Measurements from ENCODE around the gene WDFY2. TPM values are rescaled to one million over a fixed set of nuclear protein-coding genes. Genes with fewer than 3 reads are reported as not detected.

Gene WDFY2
- polyA plus RNA-seq, 1 donor from 2014 or later, result 5.3 TPM

DNA sequence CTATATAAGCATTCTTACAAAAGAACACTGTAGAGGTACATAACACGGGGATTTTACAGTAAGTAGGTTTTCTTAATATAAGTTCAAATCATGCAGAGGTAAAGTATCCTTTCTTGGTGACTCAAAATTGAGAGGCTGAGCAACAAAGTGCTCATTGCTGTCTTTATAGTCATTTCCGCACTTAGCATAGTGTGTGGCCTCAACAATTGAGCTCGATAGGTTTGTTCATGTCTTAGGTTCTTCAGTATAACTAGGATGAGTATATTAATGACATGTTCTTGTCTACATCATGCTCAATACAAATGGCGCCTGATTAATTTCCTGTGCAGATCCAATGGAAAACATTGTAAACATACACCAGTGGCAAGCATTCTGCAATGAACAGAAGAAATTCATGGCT is 1.4 kb downstream of the WDFY2 start:
- Histone ChIP-seq H3F3A (ENCODE audit: insufficient read depth, low read length, poor library complexity, severe bottlenecking) (no peaks in the 10 kb centered on the region), H4K20me1 (ENCODE audit: insufficient read depth) (no peaks in the 10 kb centered on the region), H2AFZ (ENCODE audit: low read depth, low read length) (no peak overlapping the region), H3K27me3 (ENCODE audit: insufficient read depth, low read depth, low read length) (no peaks in the 10 kb centered on the region), H3K4me3 (ENCODE audit: low read length) (peak overlapping the region; percentile 91), H3K9me3 (ENCODE audit: low read length) (no peaks in the 10 kb centered on the region), H3K36me3 (ENCODE audit: insufficient read depth, low read length) (no peaks in the 10 kb centered on the region), H3K4me2 (ENCODE audit: low read length) (peak overlapping the region; percentile 99), H3K9me2 (ENCODE audit: insufficient read depth, low read length) (no peaks in the 10 kb centered on the region), H3K79me2 (replicated peaks; ENCODE audit: insufficient read depth, low read length) (peaks cover 44% of the 10 kb centered on the region), H3K9ac (ENCODE audit: low read length) (peak overlapping the region; percentile 84), H3K27ac (ENCODE audit: low read length) (no peak overlapping the region)
- TF ChIP-seq MXI1 (conservative IDR thresholded peaks at IDR 0.05; ENCODE audit: poor library complexity, severe bottlenecking), result no peak
- TF ChIP-seq RAD21 (conservative IDR thresholded peaks at IDR 0.05), result no peak
- TF ChIP-seq, protein P1, sequence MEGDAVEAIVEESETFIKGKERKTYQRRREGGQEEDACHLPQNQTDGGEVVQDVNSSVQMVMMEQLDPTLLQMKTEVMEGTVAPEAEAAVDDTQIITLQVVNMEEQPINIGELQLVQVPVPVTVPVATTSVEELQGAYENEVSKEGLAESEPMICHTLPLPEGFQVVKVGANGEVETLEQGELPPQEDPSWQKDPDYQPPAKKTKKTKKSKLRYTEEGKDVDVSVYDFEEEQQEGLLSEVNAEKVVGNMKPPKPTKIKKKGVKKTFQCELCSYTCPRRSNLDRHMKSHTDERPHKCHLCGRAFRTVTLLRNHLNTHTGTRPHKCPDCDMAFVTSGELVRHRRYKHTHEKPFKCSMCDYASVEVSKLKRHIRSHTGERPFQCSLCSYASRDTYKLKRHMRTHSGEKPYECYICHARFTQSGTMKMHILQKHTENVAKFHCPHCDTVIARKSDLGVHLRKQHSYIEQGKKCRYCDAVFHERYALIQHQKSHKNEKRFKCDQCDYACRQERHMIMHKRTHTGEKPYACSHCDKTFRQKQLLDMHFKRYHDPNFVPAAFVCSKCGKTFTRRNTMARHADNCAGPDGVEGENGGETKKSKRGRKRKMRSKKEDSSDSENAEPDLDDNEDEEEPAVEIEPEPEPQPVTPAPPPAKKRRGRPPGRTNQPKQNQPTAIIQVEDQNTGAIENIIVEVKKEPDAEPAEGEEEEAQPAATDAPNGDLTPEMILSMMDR (IDR thresholded peaks at IDR 0.05; ENCODE audit: poor library complexity, severe bottlenecking), result no peak
- no peak for TF ChIP-seq POLR2AphosphoS5 (IDR thresholded peaks at IDR 0.05)
- no peak for TF ChIP-seq REST (IDR thresholded peaks at IDR 0.05; ENCODE audit: borderline replicate concordance)
- no peak for TF ChIP-seq TAF1 (IDR thresholded peaks at IDR 0.05; ENCODE audit: low read depth)
- no peak for TF ChIP-seq EP300 (conservative IDR thresholded peaks at IDR 0.05; ENCODE audit: poor library complexity, severe bottlenecking)
- no peak for TF ChIP-seq SMC3 (conservative IDR thresholded peaks at IDR 0.05; ENCODE audit: poor library complexity)
- no peak for TF ChIP-seq EZH2 (IDR thresholded peaks at IDR 0.05; ENCODE audit: borderline replicate concordance, insufficient read depth, low read length, poor library complexity, severe bottlenecking)

- H3K36me3 ChIP-seq (ENCODE audit: insufficient read depth, low read length), result no peaks in the 10 kb centered on the region
- H3K27me3 ChIP-seq (ENCODE audit: insufficient read depth, low read depth, low read length), result no peaks in the 10 kb centered on the region
- no peak overlapping the region for H3K9ac ChIP-seq (ENCODE audit: low read length)
- no peak overlapping the region for H3K27ac ChIP-seq (ENCODE audit: low read length)
- H3F3A ChIP-seq (ENCODE audit: insufficient read depth, low read length, poor library complexity, severe bottlenecking), result no peaks in the 10 kb centered on the region
- H3K4me3 ChIP-seq (ENCODE audit: low read length), result peak overlapping the region; percentile 91
- no peaks in the 10 kb centered on the region for H3K9me3 ChIP-seq (ENCODE audit: low read length)
- H2AFZ ChIP-seq (ENCODE audit: low read depth, low read length), result no peak overlapping the region
- no peaks in the 10 kb centered on the region for H3K9me2 ChIP-seq (ENCODE audit: insufficient read depth, low read length)
- peaks cover 52% of the 10 kb centered on the region for H3K79me2 ChIP-seq (replicated peaks; ENCODE audit: insufficient read depth, low read length)
- TF ChIP-seq, protein P1 (IDR thresholded peaks at IDR 0.05; ENCODE audit: poor library complexity, severe bottlenecking), result no peak
- TF ChIP-seq POLR2AphosphoS5 (IDR thresholded peaks at IDR 0.05), result no peak
- no peak for TF ChIP-seq MXI1 (conservative IDR thresholded peaks at IDR 0.05; ENCODE audit: poor library complexity, severe bottlenecking)
- TF ChIP-seq TAF1 (IDR thresholded peaks at IDR 0.05; ENCODE audit: low read depth), result no peak
- no peak for TF ChIP-seq RAD21 (conservative IDR thresholded peaks at IDR 0.05)
- H4K20me1 ChIP-seq (ENCODE audit: insufficient read depth), result no peaks in the 10 kb centered on the region
- H3K4me2 ChIP-seq (ENCODE audit: low read length), result peak overlapping the region; percentile 99
Measured at GRCh38 chr13:51587372-51587771, 3.1 kb downstream of the WDFY2 start.
